GM21360 (cell line): ENCODE measurements around the gene LCOR.

Source experiments
- ATAC-seq: cut with Tn5 transposase; IDR thresholded peaks from one replicate; pipeline ENCODE4 v1.9.1; 2021; ENCODE audit warnings: mild to moderate bottlenecking, moderate library complexity; ENCODE audit not compliant: unreplicated experiment

LCOR gene

GRCh38 chr10:96984541-96985131, 152.5 kb downstream of the LCOR start:
- ATAC-seq: no peak

- no peak for ATAC-seq
Measured at GRCh38 chr10:96986200-96986856, 154.2 kb downstream of the LCOR start.

- no peak for ATAC-seq
Measured at GRCh38 chr10:96987141-96987841, 155.2 kb downstream of the LCOR start.

GRCh38 chr10:96987842-96988175, 155.7 kb downstream of the LCOR start:
- ATAC-seq: no peak

GRCh38 chr10:96988426-96988825, 156.3 kb downstream of the LCOR start:
- ATAC-seq: no peak

GRCh38 chr10:96991313-96991841, 159.3 kb downstream of the LCOR start:
- ATAC-seq: no peak

- ATAC-seq: no peak
Measured at GRCh38 chr10:96992721-96993120, 160.6 kb downstream of the LCOR start.

GRCh38 chr10:96995851-96996250, 163.8 kb downstream of the LCOR start:
- no peak for ATAC-seq

- no peak for ATAC-seq
Measured at GRCh38 chr10:96996275-96996965, 164.3 kb downstream of the LCOR start.

- ATAC-seq: no peak
Measured at GRCh38 chr10:96998329-96998888, 166.3 kb downstream of the LCOR start.

GRCh38 chr10:96999337-96999736, 167.2 kb downstream of the LCOR start:
- ATAC-seq: no peak

- ATAC-seq: no peak
Measured at GRCh38 chr10:96999987-97000386, 167.9 kb downstream of the LCOR start.

GRCh38 chr10:97000487-97001182, 168.5 kb downstream of the LCOR start:
- ATAC-seq: no peak

- no peak for ATAC-seq
Measured at GRCh38 chr10:97001183-97001991, 169.3 kb downstream of the LCOR start.

- no peak for ATAC-seq
Measured at GRCh38 chr10:97002670-97003069, 170.6 kb downstream of the LCOR start.

GRCh38 chr10:97003151-97003803, 171.2 kb downstream of the LCOR start:
- no peak for ATAC-seq

- ATAC-seq: no peak
Measured at GRCh38 chr10:97003804-97004201, 171.7 kb downstream of the LCOR start.

GRCh38 chr10:97004591-97004990, 172.5 kb downstream of the LCOR start:
- ATAC-seq: no peak

GRCh38 chr10:97005349-97005748, 173.3 kb downstream of the LCOR start:
- no peak for ATAC-seq
